HCT116 (cell line): ENCODE data around the gene PRICKLE1.

Experiments
- ATF3 ChIP-seq: IDR thresholded peaks from 2 replicates; pipeline ENCODE4 v1.6.1; 2012
- CTCF ChIP-seq, 3 experiments: fragments of 200-600 bp in 1 of 3; sonication (generic) in 1 of 3; IDR thresholded peaks in 2 of 3; conservative IDR thresholded peaks in 1 of 3; 2 replicates each; pipeline ENCODE4 v1.5.1; 2012 to 2017; ENCODE audit warnings: low read depth in 2 of 3, low read length in 2 of 3, antibody characterized with exemption in 1 of 3, borderline replicate concordance in 1 of 3, control low read depth in 1 of 3, mild to moderate bottlenecking in 1 of 3, mixed read lengths in 1 of 3, mixed run types in 1 of 3, moderate library complexity in 1 of 3; ENCODE audit not compliant: insufficient read depth in 1 of 3
- ELF1 ChIP-seq: IDR thresholded peaks from 2 replicates; pipeline ENCODE4 v1.6.1; 2012; ENCODE audit warnings: low read depth, borderline replicate concordance
- EZH2 ChIP-seq: fragments of 200-600 bp; sonication (generic); IDR thresholded peaks from 2 replicates; pipeline ENCODE4 v1.6.1; 2017; ENCODE audit warnings: antibody characterized with exemption, mixed run types
- POLR2A ChIP-seq: IDR thresholded peaks from 2 replicates; pipeline ENCODE4 v1.7.0; 2011; ENCODE audit warnings: borderline replicate concordance; ENCODE audit not compliant: insufficient read depth, insufficient read length; ENCODE audit errors: extremely low read depth
- POLR2AphosphoS5 ChIP-seq: IDR thresholded peaks from 2 replicates; pipeline ENCODE4 v1.6.1; 2011; ENCODE audit warnings: mild to moderate bottlenecking, low read depth, low read length, moderate library complexity
- SP1 ChIP-seq: IDR thresholded peaks from 2 replicates; pipeline ENCODE4 v1.6.1; 2012; ENCODE audit warnings: low read depth
- YY1 ChIP-seq: IDR thresholded peaks from 2 replicates; pipeline ENCODE4 v1.6.1; 2011; ENCODE audit warnings: low read length, low read depth, moderate library complexity, mild to moderate bottlenecking; ENCODE audit not compliant: insufficient replicate concordance; ENCODE audit errors: extremely low read depth
- TF ChIP-seq, protein P1 (sequence below): IDR thresholded peaks from 2 replicates; pipeline ENCODE4 v1.6.1; 2012; ENCODE audit warnings: low read depth

- TF ChIP-seq EZH2 (no peak), CTCF (IDR thresholded peaks at IDR 0.05 in 2 of 3, conservative IDR thresholded peaks at IDR 0.05 in 1 of 3; ENCODE audit: borderline replicate concordance in 1 of 3, insufficient read depth in 1 of 3, low read depth in 2 of 3, low read length in 2 of 3) (no peak), ELF1 (no peak), YY1 (no peak), POLR2A (no peak), ATF3 (no peak), POLR2AphosphoS5 (no peak), SP1 (no peak)
- TF ChIP-seq, protein P1, sequence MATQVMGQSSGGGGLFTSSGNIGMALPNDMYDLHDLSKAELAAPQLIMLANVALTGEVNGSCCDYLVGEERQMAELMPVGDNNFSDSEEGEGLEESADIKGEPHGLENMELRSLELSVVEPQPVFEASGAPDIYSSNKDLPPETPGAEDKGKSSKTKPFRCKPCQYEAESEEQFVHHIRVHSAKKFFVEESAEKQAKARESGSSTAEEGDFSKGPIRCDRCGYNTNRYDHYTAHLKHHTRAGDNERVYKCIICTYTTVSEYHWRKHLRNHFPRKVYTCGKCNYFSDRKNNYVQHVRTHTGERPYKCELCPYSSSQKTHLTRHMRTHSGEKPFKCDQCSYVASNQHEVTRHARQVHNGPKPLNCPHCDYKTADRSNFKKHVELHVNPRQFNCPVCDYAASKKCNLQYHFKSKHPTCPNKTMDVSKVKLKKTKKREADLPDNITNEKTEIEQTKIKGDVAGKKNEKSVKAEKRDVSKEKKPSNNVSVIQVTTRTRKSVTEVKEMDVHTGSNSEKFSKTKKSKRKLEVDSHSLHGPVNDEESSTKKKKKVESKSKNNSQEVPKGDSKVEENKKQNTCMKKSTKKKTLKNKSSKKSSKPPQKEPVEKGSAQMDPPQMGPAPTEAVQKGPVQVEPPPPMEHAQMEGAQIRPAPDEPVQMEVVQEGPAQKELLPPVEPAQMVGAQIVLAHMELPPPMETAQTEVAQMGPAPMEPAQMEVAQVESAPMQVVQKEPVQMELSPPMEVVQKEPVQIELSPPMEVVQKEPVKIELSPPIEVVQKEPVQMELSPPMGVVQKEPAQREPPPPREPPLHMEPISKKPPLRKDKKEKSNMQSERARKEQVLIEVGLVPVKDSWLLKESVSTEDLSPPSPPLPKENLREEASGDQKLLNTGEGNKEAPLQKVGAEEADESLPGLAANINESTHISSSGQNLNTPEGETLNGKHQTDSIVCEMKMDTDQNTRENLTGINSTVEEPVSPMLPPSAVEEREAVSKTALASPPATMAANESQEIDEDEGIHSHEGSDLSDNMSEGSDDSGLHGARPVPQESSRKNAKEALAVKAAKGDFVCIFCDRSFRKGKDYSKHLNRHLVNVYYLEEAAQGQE = no peak
Observed at GRCh38 chr12:42450248-42450647, 139.3 kb downstream of the PRICKLE1 start.
